DND-41 (cell line): ENCODE measurements around the gene SLC25A14.

ENCODE experiments used
- EZH2 ChIP-seq: IDR thresholded peaks from 3 replicates; pipeline ENCODE4 v1.6.1; 2012; ENCODE audit warnings: borderline replicate concordance, low read depth, mild to moderate bottlenecking, moderate library complexity, low read length, inconsistent platforms; ENCODE audit not compliant: severe bottlenecking
- TF ChIP-seq, protein P1 (sequence below): IDR thresholded peaks from 2 replicates; pipeline ENCODE4 v1.5.1; 2012; ENCODE audit warnings: borderline replicate concordance, low read length, moderate library complexity, mild to moderate bottlenecking; ENCODE audit not compliant: poor library complexity, severe bottlenecking; ENCODE audit errors: extremely low read depth

DNA sequence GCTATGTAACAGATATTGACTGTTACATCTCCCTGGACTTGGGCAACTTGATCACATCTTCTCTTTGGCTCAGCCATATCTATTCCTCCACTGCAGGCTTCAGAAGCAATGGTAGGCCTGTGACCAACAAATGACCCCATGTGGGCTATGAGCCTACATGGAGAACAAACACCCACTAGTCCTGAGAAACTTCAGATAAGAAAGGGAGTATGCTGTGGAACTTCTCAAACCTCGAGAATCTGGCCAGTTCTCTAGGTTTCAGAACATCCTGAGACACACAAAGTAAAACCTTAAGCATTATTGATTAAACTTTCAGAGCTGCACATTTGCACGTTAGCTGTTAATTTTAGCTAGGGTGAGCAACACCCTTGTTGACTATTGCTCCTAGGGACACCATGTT is 78.3 kb downstream of the SLC25A14 start:
- TF ChIP-seq, protein P1, sequence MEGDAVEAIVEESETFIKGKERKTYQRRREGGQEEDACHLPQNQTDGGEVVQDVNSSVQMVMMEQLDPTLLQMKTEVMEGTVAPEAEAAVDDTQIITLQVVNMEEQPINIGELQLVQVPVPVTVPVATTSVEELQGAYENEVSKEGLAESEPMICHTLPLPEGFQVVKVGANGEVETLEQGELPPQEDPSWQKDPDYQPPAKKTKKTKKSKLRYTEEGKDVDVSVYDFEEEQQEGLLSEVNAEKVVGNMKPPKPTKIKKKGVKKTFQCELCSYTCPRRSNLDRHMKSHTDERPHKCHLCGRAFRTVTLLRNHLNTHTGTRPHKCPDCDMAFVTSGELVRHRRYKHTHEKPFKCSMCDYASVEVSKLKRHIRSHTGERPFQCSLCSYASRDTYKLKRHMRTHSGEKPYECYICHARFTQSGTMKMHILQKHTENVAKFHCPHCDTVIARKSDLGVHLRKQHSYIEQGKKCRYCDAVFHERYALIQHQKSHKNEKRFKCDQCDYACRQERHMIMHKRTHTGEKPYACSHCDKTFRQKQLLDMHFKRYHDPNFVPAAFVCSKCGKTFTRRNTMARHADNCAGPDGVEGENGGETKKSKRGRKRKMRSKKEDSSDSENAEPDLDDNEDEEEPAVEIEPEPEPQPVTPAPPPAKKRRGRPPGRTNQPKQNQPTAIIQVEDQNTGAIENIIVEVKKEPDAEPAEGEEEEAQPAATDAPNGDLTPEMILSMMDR, result no peak
- no peak for TF ChIP-seq EZH2
